Activated naive CD4-positive, alpha-beta T cell treated with anti-CD3 and anti-CD28 coated beads, Interleukin-2, amount 10 ng/mL, durations not matched to agents 7 days and 5 days (primary cell): ENCODE results near the gene PRR5.

ENCODE experiments used
- CTCF ChIA-PET: fragments of 350-600 bp; sonication (Branson Sonifier 250); formaldehyde crosslinking; loops from one replicate; lab custom pipeline; 2021; ENCODE audit warnings: antibody characterized with exemption; lab: Charles Lee
- DNase-seq: peaks from one replicate; pipeline ENCODE4 v3.0.0-alpha.2; 2020
- H3K27ac Mint-ChIP-seq: one replicate; pipeline ENCODE4 v1.8.0; 2021; ENCODE audit warnings: mild to moderate bottlenecking, moderate library complexity, mixed read lengths
- H3K27me3 Mint-ChIP-seq: one replicate; pipeline ENCODE4 v1.8.0; 2021; ENCODE audit warnings: mild to moderate bottlenecking, mixed read lengths
- H3K36me3 Mint-ChIP-seq: one replicate; pipeline ENCODE4 v1.8.0; 2021; ENCODE audit warnings: mixed read lengths
- H3K4me1 Mint-ChIP-seq: one replicate; pipeline ENCODE4 v1.8.0; 2021; ENCODE audit warnings: mixed read lengths
- H3K4me3 Mint-ChIP-seq: one replicate; pipeline ENCODE4 v1.8.0; 2021; ENCODE audit warnings: mild to moderate bottlenecking, moderate library complexity, mixed read lengths
- H3K9me3 Mint-ChIP-seq: one replicate; pipeline ENCODE4 v1.8.0; 2021; ENCODE audit warnings: mixed read lengths

PRR5 gene

DNA sequence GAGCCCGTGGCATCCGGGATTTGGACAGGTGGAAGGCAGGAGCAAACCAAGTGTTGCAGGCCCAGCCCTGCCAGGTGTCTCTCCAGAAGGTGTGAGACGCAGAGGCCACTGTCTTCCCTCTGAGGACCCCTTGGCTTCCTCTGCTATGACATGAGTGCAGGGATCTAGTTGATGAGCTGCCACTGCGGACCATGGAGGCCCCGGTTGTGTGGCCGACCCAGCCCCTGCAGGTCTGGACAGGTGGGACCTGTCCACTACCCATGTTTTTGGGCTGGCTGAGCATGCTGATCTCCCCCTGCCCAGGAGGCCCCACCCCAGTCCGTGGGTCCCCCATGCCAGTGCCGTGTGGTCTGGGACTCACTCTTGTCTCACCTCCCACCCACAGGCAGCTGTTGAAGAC is 22.9 kb downstream of the PRR5 start:
- CTCF ChIA-PET = no interaction called here
- H3K27ac Mint-ChIP-seq = no peak overlapping the region
- DNase-seq = no peak

DNA sequence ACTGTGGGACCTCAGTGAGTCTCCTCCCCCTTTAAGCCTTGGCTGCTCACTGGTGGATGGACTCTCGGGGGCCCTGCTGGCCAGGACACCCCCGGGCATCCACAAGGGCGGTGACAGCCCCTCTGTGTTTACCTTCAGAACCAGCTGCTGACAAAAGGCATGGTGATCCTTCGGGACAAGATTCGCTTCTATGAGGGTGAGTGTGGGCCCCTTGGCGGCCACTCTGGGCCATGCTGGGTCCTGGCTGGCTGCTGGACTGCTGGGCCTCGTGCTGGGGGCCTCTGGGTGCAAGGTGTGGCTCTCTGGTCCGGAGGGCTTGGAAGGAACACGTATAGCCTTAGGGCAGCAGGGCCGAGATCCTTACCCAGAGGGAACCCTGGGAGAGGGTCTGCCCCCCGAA is 24.4 kb downstream of the PRR5 start:
- no peaks in the 10 kb centered on the region for H3K27me3 Mint-ChIP-seq
- no peak overlapping the region for H3K4me3 Mint-ChIP-seq
- no peaks in the 10 kb centered on the region for H3K9me3 Mint-ChIP-seq
- H3K27ac Mint-ChIP-seq = no peak overlapping the region
- no peaks in the 10 kb centered on the region for H3K36me3 Mint-ChIP-seq
- no peaks in the 10 kb centered on the region for H3K4me1 Mint-ChIP-seq
- CTCF ChIA-PET = no interaction called here
- no peak for DNase-seq

More for the DNA sequence above, 22.9 kb downstream of the PRR5 start:
- Mint-ChIP-seq H3K9me3 (no peaks in the 10 kb centered on the region), H3K36me3 (no peaks in the 10 kb centered on the region), H3K4me1 (no peaks in the 10 kb centered on the region), H3K4me3 (no peak overlapping the region), H3K27me3 (no peaks in the 10 kb centered on the region)

DNA sequence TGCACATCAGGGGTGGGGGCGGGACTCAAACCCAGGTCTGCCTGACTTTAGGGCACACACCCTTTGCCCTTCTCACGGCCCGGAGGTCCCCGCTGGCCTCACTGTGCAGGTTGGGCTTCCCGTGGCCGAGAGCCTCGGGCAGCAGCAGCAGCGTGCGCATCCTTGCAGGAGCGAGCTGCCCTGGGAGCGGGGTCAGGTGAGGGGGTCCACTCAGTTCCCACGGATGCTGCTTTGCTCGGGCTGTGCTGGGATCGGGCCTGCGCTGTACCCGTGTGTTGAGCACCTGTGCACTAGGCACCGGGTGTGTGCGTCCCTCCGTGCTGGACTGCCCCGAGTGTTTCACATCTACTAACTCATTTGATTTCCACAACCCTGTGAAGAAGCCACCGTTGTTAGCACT is 25.1 kb downstream of the PRR5 start:
- DNase-seq = no peak
- Mint-ChIP-seq H3K36me3 (no peaks in the 10 kb centered on the region), H3K4me3 (no peak overlapping the region), H3K27me3 (no peaks in the 10 kb centered on the region), H3K9me3 (peaks cover under 1% of the 10 kb centered on the region), H3K4me1 (no peaks in the 10 kb centered on the region), H3K27ac (no peak overlapping the region)
- CTCF ChIA-PET = no interaction called here

DNA sequence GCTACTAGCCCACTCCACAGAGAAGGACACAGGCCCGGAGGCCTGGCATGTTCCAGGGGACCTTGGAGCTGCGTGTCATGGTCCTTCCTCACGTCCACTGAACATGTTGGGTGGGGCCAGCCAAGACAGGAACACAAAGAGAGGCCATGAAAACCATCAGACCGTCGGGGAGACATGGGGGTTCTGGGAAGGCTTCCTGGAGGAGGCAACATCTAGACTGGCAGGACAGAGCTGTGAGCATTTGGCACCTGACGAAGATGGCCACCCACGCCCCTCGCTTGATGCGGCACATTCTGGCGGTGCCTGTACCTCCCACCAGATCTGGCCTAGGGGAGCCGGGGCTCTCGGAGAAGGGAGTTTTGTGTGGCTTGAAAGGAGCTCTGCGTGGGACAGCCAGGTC is 25.7 kb downstream of the PRR5 start:
- H3K27me3 Mint-ChIP-seq = no peaks in the 10 kb centered on the region
- CTCF ChIA-PET = no interaction called here
- H3K27ac Mint-ChIP-seq = no peak overlapping the region
- peaks cover 2% of the 10 kb centered on the region for H3K36me3 Mint-ChIP-seq
- H3K4me1 Mint-ChIP-seq = no peaks in the 10 kb centered on the region
- no peak for DNase-seq
- H3K4me3 Mint-ChIP-seq = no peak overlapping the region
- peaks cover 4% of the 10 kb centered on the region for H3K9me3 Mint-ChIP-seq

DNA sequence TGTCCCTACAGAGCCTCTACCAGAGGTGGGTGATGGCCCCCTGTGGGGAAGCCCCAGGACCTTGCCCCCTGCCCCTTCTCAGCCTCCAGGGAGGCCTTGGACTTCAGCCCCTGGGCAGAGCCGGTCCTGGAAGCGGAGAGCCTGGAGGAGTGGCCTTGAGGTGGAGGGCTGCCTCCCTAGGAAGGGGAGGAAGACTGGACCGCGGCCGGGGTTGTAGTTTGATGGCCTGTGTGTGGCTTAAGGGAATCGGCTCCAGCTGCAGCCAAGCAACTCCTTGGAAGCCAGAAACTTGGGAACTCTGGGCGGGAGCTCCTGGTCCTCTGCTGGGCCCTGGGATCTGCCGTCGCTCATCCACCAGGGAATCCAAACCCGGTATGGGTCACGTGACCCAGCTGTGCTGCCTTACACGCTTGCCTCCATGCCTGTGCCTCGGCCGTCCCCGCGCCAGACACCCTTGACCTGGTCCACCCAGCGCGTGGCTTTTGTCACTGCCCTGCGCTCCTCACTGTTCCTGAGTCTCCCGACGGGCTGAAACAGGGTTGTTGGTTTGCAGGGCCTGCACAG is 26.8 kb downstream of the PRR5 start:
- no peaks in the 10 kb centered on the region for H3K27me3 Mint-ChIP-seq
- no peak overlapping the region for H3K27ac Mint-ChIP-seq
- H3K36me3 Mint-ChIP-seq = peaks cover 2% of the 10 kb centered on the region
- CTCF ChIA-PET = no interaction called here
- H3K4me3 Mint-ChIP-seq = no peak overlapping the region
- no peaks in the 10 kb centered on the region for H3K4me1 Mint-ChIP-seq
- H3K9me3 Mint-ChIP-seq = peaks cover 6% of the 10 kb centered on the region
- no peak for DNase-seq

DNA sequence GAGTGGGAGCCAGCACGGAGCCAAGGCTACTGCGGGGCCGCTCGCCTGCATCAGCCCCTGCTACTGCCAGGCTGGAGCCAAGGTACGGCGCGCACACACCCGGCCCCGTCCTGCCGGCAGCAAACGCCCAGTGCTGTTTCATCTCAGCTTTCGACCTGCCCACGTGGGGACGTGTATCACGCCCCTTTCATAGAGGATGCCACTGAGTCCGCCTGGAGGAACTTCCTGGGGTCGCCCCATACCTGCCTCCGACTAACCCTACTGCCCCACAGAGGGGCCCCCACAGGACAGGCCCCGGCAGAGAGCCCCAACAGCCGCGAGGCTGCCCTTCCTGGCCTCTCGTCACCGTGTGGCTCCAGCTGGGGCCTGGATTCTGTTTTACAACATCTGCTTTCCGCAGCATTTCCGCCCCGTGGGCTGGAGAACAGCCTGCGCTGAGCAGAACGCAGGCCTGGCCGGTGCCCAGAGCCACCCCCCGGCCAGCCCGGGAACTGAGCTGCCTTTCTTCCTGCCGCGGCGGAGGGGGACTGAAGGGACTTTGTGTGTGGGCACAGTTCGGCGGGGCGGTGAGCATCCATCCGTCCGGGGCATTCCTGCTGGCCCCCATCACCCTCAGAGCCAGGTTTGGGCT is 27.5 kb downstream of the PRR5 start:
- Mint-ChIP-seq H3K36me3 (peaks cover 2% of the 10 kb centered on the region), H3K4me1 (no peaks in the 10 kb centered on the region), H3K27ac (no peak overlapping the region), H3K4me3 (no peak overlapping the region), H3K27me3 (no peaks in the 10 kb centered on the region), H3K9me3 (peaks cover 6% of the 10 kb centered on the region)
- DNase-seq = no peak
- CTCF ChIA-PET = interaction anchor here (0.9 kb wide), 1 partner anchor 44 kb away, joined by 3 read pairs; no protein-coding TSS in a partner anchor

GRCh38 chr22:44730022-44730393 is 28.0 kb downstream of the PRR5 start:
- DNase-seq = no peak
- Mint-ChIP-seq H3K27ac (no peak overlapping the region), H3K9me3 (peaks cover 6% of the 10 kb centered on the region), H3K4me1 (no peaks in the 10 kb centered on the region), H3K36me3 (peaks cover 2% of the 10 kb centered on the region), H3K27me3 (no peaks in the 10 kb centered on the region), H3K4me3 (no peak overlapping the region)
- CTCF ChIA-PET = interaction anchor here (0.9 to 2.1 kb wide), 2 partner anchors 33 to 44 kb away, joined by 3 to 7 read pairs; no protein-coding TSS in a partner anchor

DNA sequence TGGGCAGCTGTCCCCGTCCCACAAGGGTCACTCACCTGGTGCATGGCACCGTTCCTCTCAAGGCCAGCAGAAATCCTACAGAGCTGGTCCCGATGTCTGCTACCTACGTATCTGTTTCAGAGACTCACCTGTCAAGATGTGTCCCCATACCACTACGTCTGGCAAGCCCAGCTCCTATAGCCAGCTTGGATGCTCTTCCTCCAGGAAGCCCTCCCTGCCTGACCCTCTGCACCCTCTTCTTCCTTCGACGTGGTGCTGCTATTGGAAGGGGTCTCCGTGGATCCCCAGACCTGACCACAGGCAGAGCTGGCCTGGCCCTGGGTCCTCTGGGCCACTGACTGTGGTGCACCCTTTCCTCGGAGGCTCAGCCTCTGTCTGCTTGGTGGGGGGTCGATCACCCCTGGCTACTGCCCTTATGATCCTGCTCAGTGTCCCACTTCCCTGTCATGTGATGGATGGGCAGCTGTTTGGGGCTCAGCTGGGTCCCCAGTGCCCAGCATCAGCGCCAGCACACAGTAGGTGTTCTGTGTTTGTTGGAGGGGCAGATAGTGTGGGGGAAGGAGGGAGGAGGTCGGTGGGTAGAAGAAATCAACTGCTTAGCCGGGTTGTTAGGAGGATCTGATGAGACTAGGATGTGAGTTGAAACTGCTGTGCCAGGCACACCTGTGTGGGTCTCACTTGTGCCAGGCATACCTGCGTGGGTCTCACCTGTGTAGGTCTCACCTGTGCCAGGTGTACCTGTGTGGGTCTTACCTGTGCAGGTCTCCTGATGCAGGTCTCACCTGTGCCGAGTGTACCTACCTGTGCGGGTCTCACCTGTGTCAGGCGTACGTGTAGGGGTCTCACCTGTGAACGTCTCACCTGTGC is 28.7 kb downstream of the PRR5 start:
- Mint-ChIP-seq H3K4me3 (no peak overlapping the region), H3K36me3 (peaks cover 2% of the 10 kb centered on the region), H3K9me3 (peaks cover 6% of the 10 kb centered on the region), H3K27me3 (no peaks in the 10 kb centered on the region), H3K4me1 (no peaks in the 10 kb centered on the region), H3K27ac (no peak overlapping the region)
- CTCF ChIA-PET = interaction anchor here (0.9 to 2.1 kb wide), 2 partner anchors 34 to 45 kb away, joined by 3 to 7 read pairs; no protein-coding TSS in a partner anchor
- no peak for DNase-seq

GRCh38 chr22:44731357-44731970 is 29.5 kb downstream of the PRR5 start:
- Mint-ChIP-seq H3K36me3 (peaks cover 2% of the 10 kb centered on the region), H3K4me1 (no peaks in the 10 kb centered on the region), H3K9me3 (peaks cover 6% of the 10 kb centered on the region), H3K27ac (no peak overlapping the region), H3K27me3 (no peaks in the 10 kb centered on the region), H3K4me3 (no peak overlapping the region)
- DNase-seq = no peak
- CTCF ChIA-PET = interaction anchor here (1.9 to 2.1 kb wide), 2 partner anchors 33 to 34 kb away, joined by 5 to 7 read pairs; no protein-coding TSS in a partner anchor

DNA sequence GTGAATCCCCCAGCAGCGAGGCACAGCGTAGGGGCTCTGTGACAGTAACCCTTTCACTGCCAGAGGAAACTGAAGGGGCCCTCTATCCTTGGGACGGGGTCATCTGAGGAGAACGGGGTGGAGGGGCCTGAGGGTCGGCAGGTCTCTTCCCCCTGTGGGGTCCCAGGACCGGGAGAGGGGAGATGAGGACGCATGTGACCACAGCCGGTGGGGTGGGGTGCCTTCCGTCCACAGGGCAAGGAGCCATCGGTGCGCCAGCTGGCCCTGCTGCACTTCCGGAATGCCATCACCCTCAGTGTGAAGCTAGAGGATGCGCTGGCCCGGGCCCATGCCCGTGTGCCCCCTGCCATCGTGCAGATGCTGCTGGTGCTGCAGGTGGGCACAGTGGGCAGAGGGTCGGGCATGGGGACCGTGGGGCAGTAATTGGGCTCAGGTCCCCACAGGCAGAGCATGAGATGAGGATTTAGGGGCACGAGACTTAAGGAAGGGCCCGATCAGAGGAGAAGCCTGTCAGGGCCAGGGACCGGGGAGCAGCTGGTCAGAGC is 30.1 kb downstream of the PRR5 start:
- no peak for DNase-seq
- H3K9me3 Mint-ChIP-seq = peaks cover 6% of the 10 kb centered on the region
- no peaks in the 10 kb centered on the region for H3K27me3 Mint-ChIP-seq
- H3K27ac Mint-ChIP-seq = no peak overlapping the region
- no peak overlapping the region for H3K4me3 Mint-ChIP-seq
- CTCF ChIA-PET = interaction anchor here (1.9 to 2.1 kb wide), 2 partner anchors 34 to 35 kb away, joined by 5 to 7 read pairs; no protein-coding TSS in a partner anchor
- H3K36me3 Mint-ChIP-seq = peaks cover 2% of the 10 kb centered on the region
- H3K4me1 Mint-ChIP-seq = no peaks in the 10 kb centered on the region

GRCh38 chr22:44732661-44733060 is 30.7 kb downstream of the PRR5 start:
- Mint-ChIP-seq H3K4me1 (no peaks in the 10 kb centered on the region), H3K27ac (no peak overlapping the region), H3K36me3 (peaks cover 2% of the 10 kb centered on the region), H3K9me3 (peaks cover 6% of the 10 kb centered on the region), H3K27me3 (no peaks in the 10 kb centered on the region), H3K4me3 (no peak overlapping the region)
- no peak for DNase-seq
- CTCF ChIA-PET = interaction anchor here (0.9 to 1.9 kb wide), 2 partner anchors 34 to 48 kb away, joined by 4 to 5 read pairs; no protein-coding TSS in a partner anchor

- H3K4me3 Mint-ChIP-seq = no peak overlapping the region
- no peaks in the 10 kb centered on the region for H3K4me1 Mint-ChIP-seq
- CTCF ChIA-PET = interaction anchor here (0.6 to 2.0 kb wide), 5 partner anchors 35 to 145 kb away, joined by 3 to 28 read pairs (median 4); no protein-coding TSS in a partner anchor
- no peaks in the 10 kb centered on the region for H3K27me3 Mint-ChIP-seq
- peaks cover 2% of the 10 kb centered on the region for H3K36me3 Mint-ChIP-seq
- no peak overlapping the region for H3K27ac Mint-ChIP-seq
- H3K9me3 Mint-ChIP-seq = peaks cover 6% of the 10 kb centered on the region
- no peak for DNase-seq
Measured at GRCh38 chr22:44733426-44734106, 31.6 kb downstream of the PRR5 start.

DNA sequence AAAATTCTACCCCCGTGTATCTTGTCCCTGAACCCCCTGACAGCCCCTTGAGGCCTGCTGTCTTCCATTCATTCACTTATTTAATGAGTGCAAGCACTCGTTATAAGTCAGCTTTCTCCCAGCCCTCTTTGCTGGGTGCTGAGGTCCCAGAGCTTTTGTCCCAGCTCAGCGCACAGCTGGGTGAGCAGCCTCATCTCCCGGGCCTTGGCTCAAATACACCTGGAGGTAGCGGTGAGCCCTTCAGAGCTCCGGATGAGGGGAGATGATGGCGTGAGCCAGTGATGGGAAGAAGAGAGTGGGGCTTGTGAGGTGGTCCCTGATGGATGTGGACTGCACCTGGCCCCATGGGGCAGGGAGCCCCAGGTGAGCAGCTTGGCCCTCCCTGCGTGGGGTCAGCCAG is 32.3 kb downstream of the PRR5 start:
- H3K4me3 Mint-ChIP-seq = no peak overlapping the region
- no peaks in the 10 kb centered on the region for H3K27me3 Mint-ChIP-seq
- no peak overlapping the region for H3K27ac Mint-ChIP-seq
- DNase-seq = no peak
- CTCF ChIA-PET = interaction anchor here (1.5 to 2.0 kb wide), 3 partner anchors 38 to 52 kb away, joined by 3 to 28 read pairs (median 4); no protein-coding TSS in a partner anchor
- no peaks in the 10 kb centered on the region for H3K4me1 Mint-ChIP-seq
- peaks cover 6% of the 10 kb centered on the region for H3K9me3 Mint-ChIP-seq
- peaks cover 2% of the 10 kb centered on the region for H3K36me3 Mint-ChIP-seq
